GM19239 (cell line): ENCODE measurements around the gene FOCAD.
A peak's percentile ranks its signal among the peaks of the same experiment; 100 is the strongest.
"Not testable (repeated sequence)": the region's sequence is repeated elsewhere in the genome, so short reads cannot be mapped to it uniquely, and the experiment has no call there.

Experiments used
- DNase-seq: peaks from one replicate; pipeline ENCODE4 v3.0.0; 2011; ENCODE audit warnings: low spot score; ENCODE audit not compliant: insufficient read length
- FAIRE-seq: peaks from 2 replicates; lab custom pipeline; 2011; peaks lifted over from hg19 to GRCh38; lab: Jason Lieb, UNC

Gene FOCAD

DNA sequence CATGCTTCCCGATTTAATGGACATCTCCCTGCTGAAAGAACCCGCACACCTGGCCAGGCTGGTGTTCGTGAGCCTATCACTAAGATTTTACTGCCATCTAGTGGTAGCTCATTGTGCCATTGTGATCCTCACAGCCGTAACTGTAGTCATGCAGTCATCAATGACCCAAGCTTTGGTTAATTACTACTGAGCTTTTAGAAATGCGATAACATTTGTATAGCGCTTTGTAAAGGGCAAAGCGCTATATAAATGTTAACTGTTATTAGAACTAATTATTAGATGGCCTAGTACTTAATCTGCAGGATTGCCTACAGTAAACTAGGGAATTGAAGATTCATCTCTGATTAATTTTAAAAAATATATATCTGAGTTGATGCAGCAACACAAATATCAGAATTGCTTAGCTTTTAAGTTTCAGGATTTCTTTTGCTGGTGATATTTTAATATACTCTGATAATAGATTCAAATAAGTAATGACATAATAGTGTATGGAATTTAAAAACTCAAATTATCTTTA lies 257.2 kb downstream of the FOCAD start:
- DNase-seq (peak; percentile 30), FAIRE-seq (peak; percentile 92)

DNA sequence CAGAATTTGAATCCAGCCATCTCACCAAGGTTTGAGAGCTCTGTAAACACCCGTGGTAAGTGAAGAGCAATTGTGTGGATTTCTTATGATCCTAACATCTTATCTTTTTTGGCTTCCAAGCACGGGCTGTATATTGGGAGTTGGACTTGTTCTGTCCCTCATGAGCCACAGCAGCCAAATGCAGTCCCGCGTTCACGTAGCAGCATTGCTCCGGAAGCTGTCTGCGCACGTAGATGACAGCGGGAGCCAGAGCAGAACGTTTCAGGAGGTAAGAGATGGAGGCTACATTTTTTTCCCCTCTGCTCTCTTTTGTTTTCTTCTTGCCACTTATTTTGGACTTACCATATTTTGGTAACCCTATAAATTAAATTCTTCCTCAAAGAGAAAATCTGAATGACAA lies 260.4 kb downstream of the FOCAD start:
- FAIRE-seq: no peak

DNA sequence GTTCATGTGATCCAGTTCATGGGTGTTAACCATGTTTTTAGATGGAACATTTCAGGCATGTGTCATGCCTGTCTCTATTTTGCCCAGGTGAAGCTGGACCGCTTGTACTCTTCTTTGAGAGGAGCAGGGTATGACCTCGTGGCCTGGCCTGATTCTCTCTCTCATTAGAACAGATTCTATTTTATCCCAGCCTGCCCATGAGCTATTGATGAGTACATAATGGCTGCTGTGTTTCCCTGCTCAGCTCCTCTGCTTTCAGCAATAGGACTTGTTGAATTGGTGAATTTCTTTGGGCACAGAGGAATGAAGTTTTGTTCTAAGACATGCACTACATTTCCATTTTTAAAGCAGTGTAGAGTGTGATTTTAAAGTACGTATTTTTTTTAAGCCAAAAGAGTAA lies 261.2 kb downstream of the FOCAD start:
- no peak for FAIRE-seq
- DNase-seq: no peak

More for the DNA sequence above, 260.4 kb downstream of the FOCAD start:
- no peak for DNase-seq

DNA sequence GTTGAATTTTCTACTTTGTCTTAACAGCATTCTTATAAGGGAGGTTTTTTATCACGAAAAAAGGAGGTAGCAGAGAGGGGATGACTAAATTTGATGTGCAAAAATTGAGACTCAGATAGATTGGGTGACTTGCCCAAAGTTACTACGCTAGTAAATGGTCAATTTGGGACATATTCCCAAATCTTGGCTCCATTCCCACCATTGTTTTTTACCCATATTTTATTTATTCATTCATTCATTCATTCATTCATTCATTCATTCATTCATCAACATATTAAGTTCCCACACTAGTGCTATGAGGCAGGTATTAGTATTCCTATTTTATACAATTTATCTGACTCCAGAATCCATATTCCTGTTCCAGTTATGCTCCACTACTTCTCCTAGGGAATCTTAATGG lies 261.8 kb downstream of the FOCAD start:
- DNase-seq: no peak
- no peak for FAIRE-seq

DNA sequence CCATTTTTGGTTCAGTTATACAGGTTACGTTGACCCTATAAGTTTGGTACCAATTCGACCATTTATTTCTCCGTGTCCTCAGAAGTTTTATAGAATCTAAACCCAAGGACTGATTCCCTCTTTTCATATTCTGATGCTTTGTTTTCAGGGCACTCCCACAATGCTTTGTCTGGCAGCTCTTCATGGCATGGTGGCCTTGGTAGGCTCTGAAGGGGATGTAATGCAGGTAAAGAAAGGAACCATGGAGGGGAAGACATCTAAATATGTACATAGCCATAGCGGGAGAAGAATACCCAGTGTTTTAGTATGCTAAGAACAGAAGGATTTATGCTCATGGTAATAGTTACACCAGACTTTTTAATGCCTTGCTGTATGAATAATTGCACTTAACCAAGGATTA lies 264.6 kb downstream of the FOCAD start:
- DNase-seq (no peak), FAIRE-seq (no peak)

DNA sequence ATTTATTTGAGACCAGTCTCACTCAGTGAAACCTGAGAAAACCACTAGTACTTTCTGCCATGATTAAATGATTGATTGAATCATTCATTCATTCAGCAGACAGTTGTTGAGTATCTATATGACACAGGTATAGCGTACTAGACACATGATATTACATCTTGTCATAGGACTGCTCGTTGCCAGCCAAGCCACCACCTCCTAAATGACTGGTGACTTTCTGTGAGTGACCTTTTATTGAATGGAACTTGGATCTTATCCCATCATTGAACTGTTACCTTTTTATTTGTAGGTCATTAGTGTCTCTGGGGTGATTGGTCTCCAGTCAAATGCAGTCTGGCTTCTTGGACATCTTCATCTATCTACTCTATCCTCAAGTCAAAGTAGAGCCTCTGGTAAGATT lies 266.6 kb downstream of the FOCAD start:
- DNase-seq (no peak), FAIRE-seq (no peak)

DNA sequence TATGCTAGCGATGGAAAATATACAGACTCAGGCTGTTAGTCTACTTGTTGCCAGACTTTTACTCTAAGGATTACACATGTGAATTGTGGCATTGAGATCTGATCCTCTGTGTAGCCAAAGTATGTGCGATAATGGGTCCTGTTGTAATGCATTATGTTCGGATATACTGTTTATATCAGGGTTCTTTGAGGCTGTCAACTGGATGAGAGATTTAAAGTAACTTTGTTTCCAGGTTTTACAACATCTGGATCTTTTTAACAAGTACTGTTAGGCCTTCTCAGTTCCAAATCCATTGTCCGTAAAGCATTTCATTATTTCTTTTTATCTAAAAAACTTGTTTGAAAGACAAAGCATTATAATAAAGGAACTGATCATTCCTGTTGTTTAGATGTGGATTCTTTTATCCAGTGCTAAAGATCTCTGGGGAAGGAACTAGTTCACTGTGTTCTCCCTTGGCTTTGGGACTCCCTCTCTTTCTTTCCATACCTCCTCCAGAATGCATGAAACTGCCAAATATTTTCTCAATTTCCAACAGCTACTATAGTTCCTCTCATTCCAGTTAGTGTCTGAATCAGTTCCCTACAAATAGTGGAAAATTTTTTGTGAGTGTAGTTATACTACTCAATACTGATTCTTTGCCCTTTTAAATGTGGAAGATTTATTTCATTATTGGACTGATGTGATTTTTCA lies 278.6 kb downstream of the FOCAD start:
- no peak for FAIRE-seq

DNA sequence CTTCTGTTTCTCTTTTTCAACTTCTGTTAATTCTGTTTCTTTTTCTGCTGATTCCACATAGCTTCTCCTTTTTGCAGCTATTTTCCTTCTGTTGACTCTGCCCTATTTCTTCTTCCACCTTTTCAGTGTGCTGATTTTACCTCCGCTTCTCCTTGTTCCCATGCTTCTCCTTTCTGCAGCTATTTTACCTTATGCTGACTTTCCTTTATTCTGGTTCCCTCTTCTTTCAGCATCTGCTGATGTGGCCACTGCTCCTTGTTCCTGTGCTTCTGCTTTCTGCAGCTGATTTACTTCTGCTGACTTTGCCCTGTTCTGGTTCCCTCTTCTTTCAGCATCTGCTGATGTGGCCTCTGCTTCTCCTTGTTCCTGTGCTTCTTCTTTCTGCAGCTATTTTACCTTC lies 288.6 kb downstream of the FOCAD start:
- DNase-seq: no peak
- peak; percentile 21 for FAIRE-seq

More for the DNA sequence above, 278.6 kb downstream of the FOCAD start:
- no peak for DNase-seq

DNA sequence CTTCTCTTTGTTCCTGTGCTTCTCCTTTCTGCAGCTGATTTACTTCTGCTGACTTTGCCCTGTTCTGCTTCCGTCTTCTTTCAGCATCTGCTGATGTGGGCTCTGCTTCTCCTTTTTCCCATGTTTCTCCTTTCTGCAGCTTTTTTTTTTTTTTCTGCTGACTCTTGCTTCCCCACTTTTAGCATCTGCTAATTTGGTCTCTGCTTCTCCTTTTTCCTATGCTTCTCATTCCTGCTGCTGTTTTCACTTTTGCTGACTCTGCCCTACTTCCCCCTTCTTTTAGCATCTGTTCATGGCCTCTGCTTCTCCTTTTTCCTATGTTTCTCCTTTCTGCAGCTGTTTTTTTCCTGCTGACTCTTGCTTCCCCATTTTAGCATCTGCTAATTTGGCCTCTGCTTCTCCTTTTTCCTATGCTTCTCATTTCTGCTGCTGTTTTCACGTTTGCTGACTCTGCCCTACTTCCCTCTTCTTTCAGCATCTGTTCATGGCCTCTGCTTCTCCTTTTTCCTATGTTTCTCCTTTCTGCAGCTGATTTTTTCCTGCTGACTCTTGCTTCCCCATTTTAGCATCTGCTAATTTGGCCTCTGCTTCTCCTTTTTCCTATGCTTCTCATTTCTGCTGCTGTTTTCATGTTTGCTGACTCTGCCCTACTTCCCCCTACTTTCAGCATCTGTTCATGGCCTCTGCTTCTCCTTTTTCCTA lies 289.3 kb downstream of the FOCAD start:
- not testable (repeated sequence) for FAIRE-seq, DNase-seq

DNA sequence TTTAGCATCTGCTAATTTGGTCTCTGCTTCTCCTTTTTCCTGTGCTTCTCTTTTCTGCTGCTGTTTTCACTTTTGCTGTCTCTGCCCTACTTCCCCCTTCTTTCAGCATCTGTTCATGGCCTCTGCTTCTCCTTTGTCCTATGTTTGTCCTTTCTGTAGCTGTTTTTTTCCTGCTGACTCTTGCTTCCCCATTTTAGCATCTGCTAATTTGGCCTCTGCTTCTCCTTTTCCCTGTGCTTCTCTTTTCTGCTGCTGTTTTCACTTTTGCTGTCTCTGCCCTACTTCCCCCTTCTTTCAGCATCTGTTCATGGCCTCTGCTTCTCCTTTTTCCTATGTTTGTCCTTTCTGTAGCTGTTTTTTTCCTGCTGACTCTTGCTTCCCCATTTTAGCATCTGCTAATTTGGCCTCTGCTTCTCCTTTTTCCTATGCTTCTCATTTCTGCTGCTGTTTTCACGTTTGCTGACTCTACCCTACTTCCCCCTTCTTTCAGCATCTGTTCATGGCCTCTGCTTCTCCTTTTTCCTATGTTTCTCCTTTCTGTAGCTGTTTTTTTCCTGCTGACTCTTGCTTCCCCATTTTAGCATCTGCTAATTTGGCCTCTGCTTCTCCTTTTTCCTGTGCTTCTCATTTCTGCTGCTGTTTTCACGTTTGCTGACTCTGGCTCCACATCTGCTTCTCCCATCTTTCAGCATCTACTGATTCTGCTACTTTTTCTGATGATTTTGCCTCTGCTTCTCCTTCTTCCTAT lies 290.3 kb downstream of the FOCAD start:
- not testable (repeated sequence) for FAIRE-seq, DNase-seq

DNA sequence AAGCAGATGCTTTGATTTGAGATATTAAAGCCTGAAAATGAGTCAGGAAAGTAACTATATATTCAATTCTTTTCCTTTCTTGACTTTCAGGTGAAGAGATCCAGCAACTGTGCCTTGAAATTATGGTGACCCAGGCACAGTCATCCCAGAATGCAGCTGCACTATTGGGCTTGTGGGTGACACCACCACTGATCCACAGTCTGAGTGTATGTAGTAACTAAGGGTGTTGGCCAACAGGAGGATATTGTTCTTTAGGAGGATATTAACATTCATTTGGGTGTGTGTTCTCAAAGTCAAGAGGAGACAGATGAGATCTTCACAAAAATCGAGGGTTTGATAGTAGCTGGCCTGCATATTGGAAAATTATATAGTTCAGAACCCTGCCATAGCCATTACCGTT lies 294.2 kb downstream of the FOCAD start:
- FAIRE-seq: peak; percentile 40
- no peak for DNase-seq

DNA sequence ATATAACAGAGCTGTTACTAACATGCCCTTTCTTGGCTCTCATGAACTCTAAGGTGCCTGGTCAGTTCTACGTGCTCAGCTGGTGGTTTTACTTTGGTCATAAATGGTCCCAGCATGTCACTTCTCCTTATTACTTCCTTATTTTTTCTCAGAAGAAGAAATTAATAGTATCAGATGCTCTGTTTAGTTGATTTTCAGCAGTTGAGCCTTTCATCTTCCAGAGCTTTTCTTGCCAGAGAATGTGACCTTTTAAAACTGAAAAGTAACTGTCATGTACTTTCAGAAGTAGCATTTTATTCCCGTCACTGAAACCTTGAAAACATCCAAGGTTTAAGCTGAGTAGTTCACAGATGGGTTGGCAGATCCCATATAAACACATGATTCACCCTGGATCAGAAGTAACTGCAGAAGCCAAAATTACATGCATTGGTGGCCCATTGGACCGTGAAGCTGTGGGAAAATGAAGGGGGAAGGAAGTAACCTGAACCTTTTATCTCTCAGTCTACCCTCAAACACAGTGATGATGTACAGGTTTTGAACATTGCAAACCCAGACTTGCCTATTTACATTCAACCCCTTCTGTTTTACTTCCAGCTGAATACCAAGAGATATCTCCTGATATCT lies 296.9 kb downstream of the FOCAD start:
- FAIRE-seq: peak; percentile 54

DNA sequence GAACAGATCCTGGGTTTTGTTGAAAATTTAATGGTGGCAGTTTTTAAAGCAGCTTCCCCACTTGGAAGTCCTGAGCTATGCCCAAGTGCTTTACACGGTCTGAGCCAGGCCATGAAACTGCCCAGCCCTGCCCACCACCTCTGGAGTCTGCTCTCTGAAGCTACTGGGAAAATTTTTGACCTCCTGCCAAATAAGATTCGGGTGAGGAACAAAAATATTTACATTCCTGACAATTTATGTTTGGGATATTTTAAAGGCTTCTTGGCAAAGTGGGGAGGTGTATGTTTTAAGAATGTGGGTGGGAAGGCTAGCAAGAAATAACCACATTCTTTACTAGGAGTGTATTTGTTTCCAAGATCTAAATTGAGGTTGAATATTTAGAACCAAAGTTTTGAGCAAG lies 297.4 kb downstream of the FOCAD start:
- FAIRE-seq (peak; percentile 37), DNase-seq (no peak)

More for the DNA sequence above, 296.9 kb downstream of the FOCAD start:
- DNase-seq: no peak

DNA sequence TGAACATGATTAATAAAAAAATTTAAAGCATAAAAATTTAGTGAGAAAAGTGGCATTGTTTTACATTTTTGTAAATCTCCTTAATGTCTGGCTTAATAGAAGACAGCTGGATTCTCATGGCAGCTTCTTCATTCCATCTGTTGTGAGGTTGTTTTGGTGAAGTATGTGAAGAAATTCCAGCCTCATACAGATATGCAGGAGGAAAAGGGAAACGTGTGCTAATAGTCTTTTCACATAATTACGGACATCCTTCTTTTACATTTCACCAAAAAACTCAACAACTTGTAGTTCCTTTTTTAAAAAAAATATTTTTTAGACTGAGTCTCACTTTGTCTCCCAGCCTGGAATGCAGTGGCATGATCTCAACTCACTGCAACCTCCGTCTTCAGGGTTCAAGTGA lies 300.4 kb downstream of the FOCAD start:
- FAIRE-seq: no peak
- DNase-seq: no peak

DNA sequence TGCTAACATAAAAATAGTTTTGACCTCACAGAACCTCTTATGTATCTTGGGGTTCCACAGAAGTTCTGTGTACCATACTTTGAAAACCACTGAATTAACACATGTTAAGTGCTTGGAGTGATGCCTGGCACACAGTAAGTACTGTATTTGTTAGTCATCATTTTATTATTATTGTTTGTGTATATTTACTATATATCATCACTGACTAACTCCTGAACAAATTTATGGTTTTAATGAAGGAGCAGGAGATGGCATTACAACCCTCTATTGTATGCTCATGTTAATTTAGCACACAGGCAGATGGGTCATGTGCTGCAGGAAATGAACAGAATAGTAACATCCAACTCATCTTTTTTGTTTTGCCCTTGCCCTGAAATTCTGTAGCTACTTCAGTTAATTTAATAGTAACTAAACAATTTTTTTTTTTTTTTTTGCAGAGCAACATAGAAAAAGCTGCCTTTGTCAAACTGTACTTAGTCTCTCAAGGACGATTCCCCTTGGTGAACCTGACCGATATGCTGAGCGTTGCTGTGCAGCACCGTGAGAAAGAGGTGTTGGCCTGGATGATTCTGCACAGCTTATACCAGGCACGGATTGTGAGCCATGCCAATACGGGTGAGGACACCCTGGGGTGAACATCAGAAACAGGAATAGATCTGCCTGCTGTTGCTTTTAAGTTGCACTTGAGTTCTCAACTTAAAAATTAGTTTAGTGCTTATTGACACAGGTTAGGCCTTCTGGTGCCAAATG lies 302.0 kb downstream of the FOCAD start:
- FAIRE-seq (no peak), DNase-seq (no peak)

DNA sequence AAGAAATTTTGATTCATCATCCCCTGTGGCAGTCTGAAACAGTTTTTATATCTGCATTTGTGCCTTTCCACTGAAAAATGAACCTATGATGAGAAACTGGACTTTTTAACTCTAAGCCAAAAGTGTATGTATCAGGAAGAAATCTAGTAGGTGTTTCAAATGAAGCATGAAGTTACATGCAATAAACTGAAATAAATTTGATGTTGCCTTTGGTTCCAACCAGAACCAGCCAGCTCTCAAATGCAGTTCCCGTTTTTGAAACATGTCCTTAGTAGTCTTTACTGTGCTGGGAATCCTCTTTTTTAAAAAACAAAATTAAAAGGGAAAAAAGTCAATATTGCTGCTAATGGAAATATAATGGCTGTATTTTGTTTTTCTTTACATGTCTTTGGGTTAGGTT lies 303.5 kb downstream of the FOCAD start:
- no peak for FAIRE-seq
- DNase-seq: no peak

DNA sequence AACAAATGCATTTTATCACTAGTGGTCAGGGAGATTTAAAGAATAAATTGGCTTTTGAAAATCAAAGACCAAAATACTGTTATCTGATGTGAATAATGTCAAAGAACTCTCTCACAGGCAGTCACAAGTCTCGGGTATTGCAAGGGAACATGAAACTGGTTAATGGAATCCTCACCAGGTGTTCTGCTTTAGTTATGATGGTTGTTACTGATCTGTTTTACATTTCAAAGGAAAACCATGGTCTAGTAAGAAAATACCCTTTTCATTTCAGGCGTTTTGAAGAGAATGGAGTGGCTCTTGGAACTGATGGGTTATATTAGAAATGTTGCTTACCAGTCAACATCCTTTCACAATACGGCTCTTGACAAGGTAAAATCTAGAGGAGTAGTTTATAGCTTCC lies 304.0 kb downstream of the FOCAD start:
- FAIRE-seq: no peak
- no peak for DNase-seq

DNA sequence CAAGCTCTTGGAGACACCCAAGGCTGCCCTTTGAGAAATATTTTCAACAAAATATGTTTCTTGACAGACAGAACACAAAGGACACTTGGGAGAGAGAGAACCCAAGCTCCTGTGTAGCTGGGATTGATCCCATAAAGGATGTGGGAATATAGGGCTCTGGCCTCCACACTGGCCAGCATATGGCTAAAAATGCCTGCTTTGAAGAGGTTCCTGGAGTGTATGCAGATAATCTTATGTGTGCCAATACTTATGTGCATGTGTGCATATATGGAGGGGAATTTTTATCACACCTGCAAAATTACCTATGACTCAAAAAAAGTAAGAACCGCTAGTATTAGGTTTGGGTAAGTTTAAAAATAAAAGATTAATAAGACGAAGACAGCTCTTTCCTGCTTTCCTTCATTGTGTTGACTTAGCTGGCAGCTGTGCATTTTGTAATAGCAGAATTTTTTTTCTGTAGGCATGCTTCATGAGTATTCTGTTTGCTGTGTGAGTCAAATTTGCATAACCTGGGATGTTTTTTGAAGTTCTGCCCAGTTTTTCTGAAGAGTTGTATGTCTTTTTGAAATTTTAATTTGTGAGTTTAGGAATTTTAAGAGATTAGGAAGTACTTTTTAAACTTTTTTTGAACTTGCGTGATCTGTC lies 304.7 kb downstream of the FOCAD start:
- no peak for FAIRE-seq

DNA sequence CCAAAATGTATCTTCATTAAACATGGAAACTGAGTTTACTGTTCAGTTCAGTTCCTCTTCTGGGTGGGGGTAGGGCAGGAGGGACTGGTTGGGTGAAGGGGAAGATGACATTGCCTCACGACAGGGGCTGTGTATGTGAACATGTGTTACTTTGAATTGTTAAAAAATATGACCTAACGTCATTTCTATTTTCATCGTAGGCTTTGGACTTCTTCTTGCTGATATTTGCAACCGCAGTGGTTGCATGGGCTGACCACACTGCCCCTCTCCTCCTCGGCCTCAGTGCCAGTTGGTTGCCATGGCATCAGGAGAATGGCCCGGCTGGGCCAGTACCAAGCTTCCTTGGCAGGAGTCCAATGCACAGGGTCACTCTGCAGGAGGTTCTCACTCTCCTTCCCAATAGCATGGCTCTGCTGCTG lies 305.9 kb downstream of the FOCAD start:
- DNase-seq: no peak

More for the DNA sequence above, 304.7 kb downstream of the FOCAD start:
- DNase-seq: no peak

More for the DNA sequence above, 305.9 kb downstream of the FOCAD start:
- FAIRE-seq: no peak
